ENCODE data around the gene VSIG1.

The VSIG1 gene

GRCh38 chrX:108064001-108064400 is 19.1 kb downstream of the VSIG1 start:
- FAIRE-seq (no peak), DNase-seq (ENCODE audit: low spot score) (no peak)

- no peak for DNase-seq (ENCODE audit: low spot score)
- FAIRE-seq: no peak
Observed at GRCh38 chrX:108064613-108065012, 19.7 kb downstream of the VSIG1 start.

DNA sequence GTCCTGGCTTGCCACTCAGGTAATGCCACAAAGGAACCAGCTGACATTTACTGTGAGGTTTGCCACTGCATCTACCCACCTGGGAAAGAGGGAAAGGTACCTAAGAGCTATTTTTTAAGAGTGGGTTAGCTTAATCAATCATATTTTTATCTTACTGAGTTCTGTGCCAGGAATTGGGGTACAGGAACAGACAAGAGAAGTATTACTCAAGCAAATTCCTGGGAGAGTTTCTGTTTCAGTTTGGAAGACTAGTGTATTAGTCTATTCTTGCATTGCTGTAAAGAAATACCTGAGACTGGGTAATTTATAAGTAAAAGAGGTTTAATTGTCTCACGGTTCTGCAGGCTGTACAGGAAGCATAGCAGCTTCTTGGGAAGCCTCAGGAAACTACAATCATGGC is 23.3 kb downstream of the VSIG1 start:
- FAIRE-seq (no peak), DNase-seq (ENCODE audit: low spot score) (no peak)

GRCh38 chrX:108070891-108071290 is 26.0 kb downstream of the VSIG1 start:
- DNase-seq (ENCODE audit: low spot score) (peak; percentile 4), FAIRE-seq (no peak)

- no peak for DNase-seq (ENCODE audit: low spot score)
- no peak for FAIRE-seq
Observed at GRCh38 chrX:108071578-108071977, 26.7 kb downstream of the VSIG1 start.

DNA sequence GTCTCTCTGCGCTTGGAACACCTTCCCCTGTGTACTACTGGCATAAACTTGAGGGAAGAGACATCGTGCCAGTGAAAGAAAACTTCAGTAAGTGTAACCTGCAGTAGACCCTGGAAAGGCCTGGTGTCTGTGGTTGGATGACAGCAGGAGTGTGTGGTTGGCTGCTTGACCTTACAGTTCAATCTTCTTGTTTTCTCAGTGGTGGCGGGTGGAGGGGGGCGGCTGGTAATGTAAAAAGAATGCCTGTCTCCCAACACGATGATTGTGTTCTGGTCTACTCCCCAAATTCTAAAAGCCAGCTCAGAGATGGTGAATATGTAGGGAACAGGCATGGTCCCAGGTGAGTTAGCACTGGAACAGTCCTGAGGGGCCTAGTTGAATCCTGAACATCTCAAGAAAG is 27.9 kb downstream of the VSIG1 start:
- FAIRE-seq (no peak), DNase-seq (ENCODE audit: low spot score) (peak; percentile 32)

DNA sequence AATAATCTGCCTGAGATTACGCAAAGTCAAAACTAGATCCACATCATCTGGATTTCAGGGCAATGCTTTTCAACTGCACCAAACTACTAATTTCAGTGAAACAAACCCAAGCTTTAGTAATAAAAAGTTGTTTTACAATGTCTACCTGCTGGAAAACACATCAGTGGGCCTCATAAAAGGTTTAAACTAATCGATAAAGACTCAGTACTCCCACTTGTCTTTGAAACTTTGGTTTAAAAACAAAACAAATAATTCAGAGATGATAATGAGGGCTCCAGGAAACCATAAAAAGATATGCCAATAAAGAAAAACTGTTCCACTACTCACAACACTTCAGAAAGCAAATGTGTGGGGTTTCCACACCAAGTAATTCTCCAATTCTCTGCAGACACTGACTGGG is 36.2 kb downstream of the VSIG1 start:
- FAIRE-seq (no peak), DNase-seq (ENCODE audit: low spot score) (no peak)

- DNase-seq (ENCODE audit: low spot score) (no peak), FAIRE-seq (no peak)
Observed at GRCh38 chrX:108087792-108088191, 42.9 kb downstream of the VSIG1 start.

- DNase-seq (ENCODE audit: low spot score) (no peak), FAIRE-seq (no peak)
Observed at GRCh38 chrX:108088511-108088910, 43.6 kb downstream of the VSIG1 start.

- DNase-seq (ENCODE audit: low spot score): no peak
- FAIRE-seq: no peak
Observed at GRCh38 chrX:108090491-108091263, 45.8 kb downstream of the VSIG1 start.

- peak; percentile 94 for FAIRE-seq
Observed at GRCh38 chrX:108091264-108091877, 46.5 kb downstream of the VSIG1 start, which contains the start of the genes ATG4A and PSMD10. Gene ATG4A (plus strand): TSS chrX:108091778. CDS start chrX:108091827, 49 bp downstream. Gene PSMD10 (minus strand): TSS chrX:108091542. CDS start chrX:108091520, 22 bp downstream.

GRCh38 chrX:108091878-108092291 is 47.0 kb downstream of the VSIG1 start:
- DNase-seq (ENCODE audit: low spot score): no peak
- FAIRE-seq: no peak

More at GRCh38 chrX:108091264-108091877, 46.5 kb downstream of the VSIG1 start, which contains the start of the genes ATG4A and PSMD10:
- peak; percentile 88 for DNase-seq (ENCODE audit: low spot score)

DNA sequence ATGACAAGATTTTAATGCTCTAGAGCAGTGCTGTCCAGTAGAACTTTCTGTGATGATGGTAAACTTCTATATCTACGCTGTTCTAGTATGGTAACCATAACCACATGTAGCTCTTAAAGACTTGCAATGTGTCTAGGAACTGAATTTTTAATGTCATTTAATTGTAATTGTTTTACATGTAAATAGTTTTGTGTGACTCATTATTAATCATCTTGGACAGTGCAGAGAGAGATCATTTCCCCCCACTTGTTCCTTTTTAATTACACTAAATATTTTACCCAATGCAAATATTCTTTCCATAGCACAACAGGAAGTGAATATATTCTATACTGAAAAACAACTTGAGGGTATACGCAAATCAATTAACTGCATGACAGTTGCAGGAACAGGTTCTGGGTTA is 52.5 kb downstream of the VSIG1 start:
- DNase-seq (ENCODE audit: low spot score) (no peak), FAIRE-seq (no peak)

DNA sequence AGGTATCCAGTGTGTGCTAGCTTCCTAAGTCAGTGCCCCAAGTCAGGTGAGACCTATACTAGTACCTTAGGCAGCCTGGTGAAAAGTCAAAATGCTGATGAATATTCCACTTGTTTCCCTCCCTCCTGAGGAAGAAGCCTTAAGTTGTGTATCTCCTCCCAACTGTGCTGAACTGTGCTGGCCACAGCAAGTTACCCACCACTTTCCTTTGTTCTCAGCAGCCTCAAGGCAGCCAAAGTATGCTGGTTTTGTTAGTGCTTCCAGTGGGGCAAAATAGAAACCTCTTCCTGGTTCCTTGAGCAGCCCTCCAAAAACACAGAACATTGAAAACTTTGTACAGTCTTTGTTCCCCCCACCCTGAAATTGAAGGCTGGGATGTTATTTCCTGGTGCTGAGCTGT is 60.6 kb downstream of the VSIG1 start:
- DNase-seq (ENCODE audit: low spot score) (no peak), FAIRE-seq (no peak)

GRCh38 chrX:108114541-108114940 is 69.7 kb downstream of the VSIG1 start:
- FAIRE-seq: no peak
- no peak for DNase-seq (ENCODE audit: low spot score)

DNA sequence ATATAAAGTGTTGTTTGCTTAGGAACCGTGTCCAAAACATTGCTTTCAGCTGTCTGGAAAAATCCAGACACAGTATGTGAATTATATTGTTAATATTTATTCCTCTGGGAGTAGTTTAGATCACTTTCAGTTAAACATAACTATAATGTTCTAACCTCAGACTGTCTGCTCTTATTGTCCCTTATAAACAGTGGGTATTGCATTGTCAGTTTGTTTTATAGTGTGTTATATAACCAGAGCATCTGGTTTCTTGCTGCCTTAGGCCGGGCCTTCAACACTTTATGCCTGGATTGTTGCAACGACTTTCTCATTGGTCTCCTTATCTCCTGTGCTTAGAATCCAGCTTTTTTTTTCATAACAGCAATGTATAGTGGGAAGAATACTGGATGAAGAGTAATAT is 73.1 kb downstream of the VSIG1 start:
- DNase-seq (ENCODE audit: low spot score) (no peak), FAIRE-seq (no peak)

DNA sequence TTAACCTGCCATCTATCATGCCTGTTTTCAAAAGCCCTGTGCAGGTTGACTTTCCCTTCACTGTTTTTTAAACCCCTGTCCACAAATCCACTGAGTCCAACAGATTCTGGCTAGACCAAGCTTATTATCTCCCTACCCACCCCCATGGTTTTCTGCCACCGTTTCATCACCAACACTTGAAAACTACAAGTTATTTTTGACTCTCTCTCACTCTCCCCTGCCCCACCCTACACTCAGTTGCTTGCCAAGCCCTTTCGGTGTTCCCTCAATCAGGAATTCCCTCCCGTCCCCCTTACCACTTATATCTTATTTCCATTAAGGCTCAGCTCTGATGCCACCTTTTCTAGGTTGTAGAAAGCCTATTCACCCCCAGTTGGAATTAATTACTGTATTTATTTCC is 76.4 kb downstream of the VSIG1 start:
- FAIRE-seq (no peak), DNase-seq (ENCODE audit: low spot score) (no peak)

DNA sequence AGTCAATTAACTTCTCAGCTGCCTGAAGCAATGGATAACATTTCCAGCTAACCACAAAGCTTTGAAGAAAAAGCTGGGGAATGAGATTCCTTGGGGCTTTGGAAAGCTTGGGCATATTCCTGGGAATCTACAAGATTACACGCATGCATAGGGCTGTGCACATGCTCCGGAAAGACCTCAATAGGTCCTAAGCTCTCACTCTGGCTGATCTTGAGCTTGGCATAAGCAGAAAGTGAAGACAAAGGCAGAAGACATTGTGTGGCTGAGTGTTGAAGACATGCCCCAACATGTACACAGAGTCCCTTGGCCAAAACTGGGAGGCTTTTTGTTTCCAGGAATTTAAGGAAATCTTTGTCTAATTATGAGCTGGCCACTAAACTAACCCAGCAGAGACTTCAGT is 77.9 kb downstream of the VSIG1 start:
- no peak for DNase-seq (ENCODE audit: low spot score)
- FAIRE-seq: no peak

- FAIRE-seq (no peak), DNase-seq (ENCODE audit: low spot score) (no peak)
Observed at GRCh38 chrX:108123591-108124366, 78.9 kb downstream of the VSIG1 start.

DNA sequence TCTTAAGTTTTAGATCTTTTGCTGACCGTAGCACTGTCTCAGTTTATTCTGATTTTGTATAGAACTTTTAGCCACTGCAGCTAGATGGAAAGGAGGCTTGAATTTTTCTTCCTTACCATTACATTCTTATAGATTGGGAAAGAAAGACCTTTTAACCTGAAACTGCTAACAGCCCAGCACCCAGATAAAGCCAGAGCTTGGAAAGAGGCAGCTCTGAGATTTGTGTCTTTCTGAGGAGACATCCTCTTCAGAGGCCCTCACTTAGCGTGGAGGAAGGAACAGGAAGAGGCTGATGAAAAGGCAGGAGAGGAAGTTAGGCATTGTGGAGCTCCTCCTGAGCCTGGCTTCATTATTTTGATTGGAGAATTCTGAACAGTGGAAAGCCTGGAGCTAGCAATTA is 81.8 kb downstream of the VSIG1 start:
- no peak for FAIRE-seq
- no peak for DNase-seq (ENCODE audit: low spot score)

DNA sequence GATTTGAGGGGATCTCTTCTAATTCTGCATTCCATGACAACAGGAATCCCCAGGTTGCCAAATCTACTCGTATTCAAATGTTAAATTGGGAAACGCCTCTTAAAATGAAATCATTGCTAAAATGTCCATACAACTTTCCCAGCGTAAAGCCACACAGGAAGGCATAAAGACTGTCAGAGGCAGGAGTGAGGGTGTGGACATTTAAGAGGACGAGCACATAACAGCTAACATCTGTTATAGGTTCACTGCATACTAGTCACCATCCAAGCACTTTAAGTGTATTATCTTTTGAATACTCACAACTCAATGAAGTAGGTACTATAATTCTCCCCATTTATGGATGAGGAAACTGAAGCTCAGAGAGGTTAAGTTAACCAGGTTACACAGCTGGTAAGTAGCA is 82.3 kb downstream of the VSIG1 start:
- FAIRE-seq (no peak), DNase-seq (ENCODE audit: low spot score) (no peak)

Measured in RCC 7860 (cell line).